Kidney capillary endothelial cell (primary cell): ENCODE data around the gene DENND2A.
"Not testable (repeated sequence)": the region's sequence is repeated elsewhere in the genome, so short reads cannot be mapped to it uniquely, and the experiment has no call there.

Source experiments
- DNase-seq: peaks from one replicate; pipeline ENCODE4 v3.0.0-alpha.2; 2018; ENCODE audit warnings: low spot score

Gene DENND2A

GRCh38 chr7:140506788-140507464 lies 133.7 kb downstream of the DENND2A start:
- no peak for DNase-seq

DNA sequence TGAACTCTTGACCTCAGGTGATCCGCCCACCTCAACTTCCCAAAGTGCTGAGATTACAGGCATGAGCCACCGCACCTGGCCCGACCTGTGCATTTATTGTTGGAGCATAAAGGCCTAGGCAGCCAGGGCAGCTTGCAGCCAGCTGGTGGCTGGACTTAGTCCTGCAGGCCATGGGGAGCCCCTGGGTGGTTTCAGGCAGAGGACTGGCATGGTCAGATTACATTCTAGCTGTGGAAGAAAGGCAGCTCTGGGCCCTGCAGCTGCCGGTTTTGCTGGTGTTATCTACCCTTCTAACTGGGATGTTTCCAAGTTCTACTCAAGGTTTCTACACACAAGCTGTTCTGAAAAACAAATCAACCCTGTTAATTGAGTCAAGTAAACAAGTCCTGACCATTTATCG lies 138.6 kb downstream of the DENND2A start:
- no peak for DNase-seq

- DNase-seq = not testable (repeated sequence)
Observed at GRCh38 chr7:140497807-140498206, 142.8 kb downstream of the DENND2A start.

GRCh38 chr7:140497241-140497769 lies 143.3 kb downstream of the DENND2A start:
- no peak for DNase-seq

DNA sequence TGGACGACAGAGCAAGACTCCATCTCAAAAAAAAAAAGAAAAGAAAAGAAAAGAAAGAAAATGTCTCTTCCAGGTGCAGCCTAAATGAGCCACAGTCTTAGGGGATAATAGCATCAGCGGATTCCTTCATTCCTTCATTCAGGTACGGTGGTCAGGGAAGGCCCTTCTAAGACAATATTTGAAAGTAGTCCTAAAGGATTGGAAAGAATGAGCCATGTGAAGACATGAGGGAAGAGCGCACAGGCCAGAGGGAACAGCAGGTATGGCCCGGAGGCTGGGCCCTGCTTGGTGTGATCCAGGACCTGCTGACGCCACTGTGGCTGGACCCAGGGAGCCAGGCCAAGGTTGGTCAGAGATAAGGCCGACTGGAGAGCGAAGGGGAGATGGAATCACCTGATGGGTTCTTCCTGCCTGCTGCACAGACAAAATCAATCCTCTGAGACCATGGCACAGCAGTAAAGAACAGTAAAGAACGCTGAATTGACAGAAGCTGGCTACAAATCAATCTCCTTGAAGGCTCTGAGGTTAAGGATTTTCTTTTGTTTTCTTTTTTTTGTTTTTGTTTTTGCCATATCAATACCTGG lies 145.0 kb downstream of the DENND2A start:
- no peak for DNase-seq

DNA sequence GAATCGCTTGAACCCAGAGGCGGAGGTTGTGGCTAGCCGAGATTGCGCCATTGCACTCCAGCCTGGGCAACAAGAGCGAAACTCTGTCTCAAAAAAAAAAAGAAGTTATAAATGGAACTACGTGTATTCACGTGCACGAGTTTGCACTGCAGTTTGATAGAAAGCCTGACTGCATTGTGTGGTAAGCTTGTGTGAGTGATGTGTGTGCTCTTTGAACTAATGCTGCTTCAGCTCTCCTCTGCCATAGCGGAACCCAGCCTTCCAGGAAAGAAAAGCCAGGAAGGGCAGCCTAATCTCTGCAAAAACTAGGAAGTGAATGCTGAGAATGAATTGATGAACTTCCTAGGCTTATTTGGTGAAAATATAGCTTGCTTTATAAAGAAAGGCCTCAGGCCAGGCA lies 145.7 kb downstream of the DENND2A start:
- DNase-seq = no peak

- DNase-seq = no peak
Observed at GRCh38 chr7:140489026-140489359, 151.6 kb downstream of the DENND2A start.

DNA sequence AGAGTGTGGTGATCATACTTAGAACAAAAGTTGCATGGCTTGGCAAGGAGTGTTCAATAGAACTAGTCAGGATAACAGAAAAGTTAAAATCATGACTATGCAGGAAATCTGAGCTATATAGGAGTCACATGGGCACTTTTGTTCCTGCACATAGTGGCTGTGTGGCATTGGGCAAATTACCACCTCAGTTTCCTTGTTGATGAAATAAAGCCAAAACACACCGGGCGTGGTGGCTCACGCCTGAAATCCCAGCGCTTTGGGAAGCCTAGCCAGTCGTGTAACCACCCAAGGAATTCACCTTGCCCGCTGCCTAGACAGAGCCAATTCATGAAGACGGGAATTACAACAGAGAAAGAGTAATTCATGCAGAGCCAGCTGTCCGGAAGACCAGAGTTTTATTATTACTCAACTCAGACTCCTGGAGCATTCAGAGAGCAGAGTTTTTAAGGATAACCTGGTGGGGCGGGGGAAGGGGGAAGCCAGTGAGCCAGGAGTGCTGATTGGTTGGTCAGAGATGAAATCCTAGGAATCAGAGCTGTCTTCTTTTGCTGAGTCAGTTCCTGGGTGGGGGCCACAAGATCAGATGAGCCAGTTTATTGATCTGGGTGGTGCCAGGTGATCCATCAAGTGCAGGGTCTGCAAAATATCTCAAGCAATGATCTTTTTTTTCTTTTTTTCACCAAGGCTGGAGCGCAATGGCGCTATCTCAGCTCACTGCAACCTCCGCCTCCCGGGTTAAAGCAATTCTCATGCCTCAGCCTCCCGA lies 154.9 kb downstream of the DENND2A start:
- no peak for DNase-seq

DNA sequence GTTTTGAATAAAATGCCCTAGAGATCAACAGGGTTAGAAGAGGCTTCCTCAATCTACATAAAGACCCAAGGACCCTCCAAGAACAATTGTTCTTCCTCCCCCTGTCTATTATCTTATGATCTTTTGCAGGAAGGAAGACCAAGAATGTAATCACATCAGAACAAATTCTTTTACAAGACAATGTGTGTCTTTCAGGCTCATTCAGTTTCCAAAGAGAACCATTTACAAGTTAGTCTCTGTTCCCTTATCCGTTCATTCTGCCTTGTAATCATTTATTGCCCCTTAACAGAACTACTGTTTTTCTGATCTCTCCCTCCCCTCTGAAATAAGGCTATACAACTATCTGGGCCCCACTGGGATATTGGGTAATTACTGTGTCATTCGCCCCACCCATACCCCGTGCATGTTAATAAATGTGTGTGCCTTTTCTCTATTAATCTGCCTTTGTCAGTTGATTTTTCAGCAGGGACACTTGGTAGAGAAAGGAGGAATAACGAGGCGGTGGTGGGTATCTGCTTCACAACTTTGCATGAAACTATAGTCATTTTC lies 155.6 kb downstream of the DENND2A start:
- no peak for DNase-seq

GRCh38 chr7:140484479-140484878 lies 156.1 kb downstream of the DENND2A start:
- no peak for DNase-seq

GRCh38 chr7:140479739-140480084 lies 160.9 kb downstream of the DENND2A start:
- no peak for DNase-seq

DNA sequence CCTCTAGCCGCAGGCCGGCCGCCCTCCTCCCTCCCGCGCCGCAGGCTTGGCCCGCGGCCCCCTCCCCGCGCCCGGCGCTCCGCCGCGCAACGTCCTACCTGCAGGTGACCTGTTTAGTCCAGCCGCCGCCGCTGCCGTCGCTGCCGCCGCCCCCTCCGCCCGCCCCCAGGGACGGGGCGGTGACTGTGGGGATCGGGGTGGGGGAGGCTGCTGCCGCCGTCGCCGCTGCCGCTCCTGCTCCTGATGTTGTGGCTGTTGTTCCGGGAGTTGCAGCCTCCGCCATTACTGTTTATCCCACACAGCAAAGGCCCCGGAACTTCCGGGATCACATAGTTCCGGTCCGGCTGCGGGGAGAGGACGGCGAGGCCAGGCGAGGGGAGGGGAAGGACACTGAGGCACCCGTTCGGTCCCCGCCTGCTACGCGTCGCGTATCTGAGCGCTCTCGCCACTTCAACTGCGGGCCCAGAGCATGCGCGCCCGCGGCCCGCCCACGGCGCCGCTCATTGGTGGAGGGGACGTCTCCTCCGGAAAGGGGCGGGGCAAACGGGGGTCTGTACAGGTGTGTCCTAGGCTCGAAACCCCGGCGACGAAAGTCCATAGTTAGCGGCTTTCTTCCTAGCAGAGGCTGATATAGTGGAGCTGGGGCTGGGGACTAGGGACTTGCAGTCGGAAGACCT lies 161.4 kb downstream of the DENND2A start, which contains the start of gene MKRN1:
Gene MKRN1, minus strand, starts transcription at position 444 of the 677 bp plus-strand sequence. Its CDS starts 161 bp downstream, at position 283.
- peak; percentile 78 for DNase-seq

DNA sequence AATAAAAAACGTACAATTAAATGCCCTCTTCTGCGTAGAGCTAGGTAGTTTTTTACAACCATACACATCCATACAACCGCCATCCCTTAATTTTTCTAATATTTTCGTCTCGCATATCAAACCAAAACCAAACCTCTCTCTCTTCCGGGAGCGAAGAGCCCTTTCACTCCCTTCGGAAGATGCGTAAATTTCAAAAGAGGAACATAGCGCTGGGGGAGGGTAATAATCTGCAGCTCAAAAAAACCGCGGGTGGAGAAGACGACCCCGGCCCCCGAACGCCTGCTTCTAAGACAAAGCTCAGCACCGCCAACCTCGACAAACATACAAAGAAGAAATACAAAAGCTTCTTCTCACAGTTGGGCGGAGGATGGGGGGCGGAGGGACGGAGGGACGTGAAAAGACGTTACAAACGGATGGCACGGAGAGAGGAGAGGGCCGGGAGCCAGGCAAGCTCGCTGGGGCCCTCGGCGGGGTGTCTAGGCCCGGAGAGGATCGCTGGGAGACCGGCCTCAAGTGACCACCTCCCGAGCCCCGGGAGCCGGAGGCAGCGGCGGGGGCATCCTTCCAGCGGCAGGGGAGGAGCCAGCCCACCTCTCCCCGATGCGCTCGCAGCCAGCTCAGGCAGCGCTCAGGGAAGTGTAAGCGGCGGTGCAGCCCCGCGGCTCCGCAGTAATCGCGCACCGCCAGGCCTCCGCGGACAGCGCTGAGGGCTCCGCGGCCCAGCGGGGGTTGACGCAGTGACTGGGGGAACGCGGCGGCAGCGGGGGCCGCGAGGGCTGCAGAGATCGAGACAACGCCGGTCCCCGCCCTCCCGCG lies 162.2 kb downstream of the DENND2A start:
- DNase-seq = peak; percentile 35

- no peak for DNase-seq
Observed at GRCh38 chr7:140476698-140477261, 163.8 kb downstream of the DENND2A start.

GRCh38 chr7:140475747-140476333 lies 164.8 kb downstream of the DENND2A start:
- peak; percentile 45 for DNase-seq
